GM12878 (cell line): ENCODE measurements around the gene ANKHD1. TPM values are rescaled to one million over a fixed set of nuclear protein-coding genes. Genes with fewer than 3 reads are reported as not detected.

ENCODE experiments used
- ATAC-seq: fragments of 200-7000 bp; cut with Tn5 transposase; 3 replicates; pipeline ENCODE4 v1.9.1; 2020; ENCODE audit warnings: mild to moderate bottlenecking, moderate library complexity
- BruUV-seq: library from RNA; stranded (reverse); fragments of 400-500 nt; replicated peaks from 2 replicates; lab custom pipeline; 2021; lab: Mats Ljungman, UMichigan
- CTCF ChIA-PET: fragments of 300-600 bp; sonication (Branson Sonifier 250); formaldehyde crosslinking; extraction: SDS; loops from one replicate; lab custom pipeline; 2021; ENCODE audit warnings: inconsistent platforms; lab: Yijun Ruan, JAX
- POLR2A ChIA-PET: fragments of 350-600 bp; formaldehyde crosslinking; extraction: SDS; loops from one replicate; lab custom pipeline; 2021; ENCODE audit warnings: inconsistent platforms; lab: Charles Lee
- RAD21 ChIA-PET: fragments of 300-600 bp; sonication (Branson Sonifier 250); formaldehyde crosslinking; loops from one replicate; lab custom pipeline; 2023; ENCODE audit warnings: antibody characterized with exemption; ENCODE audit not compliant: unreplicated experiment; lab: Charles Lee
- SMC1A ChIA-PET: fragments of 300-600 bp; sonication (Branson Sonifier 250); formaldehyde crosslinking; loops from one replicate; lab custom pipeline; 2023; ENCODE audit not compliant: unreplicated experiment, uncharacterized antibody; lab: Charles Lee
- DNase-seq: peaks from one replicate; pipeline ENCODE4 v3.0.0-alpha.2; 2011; ENCODE audit warnings: low read depth, low spot score
- FAIRE-seq: peaks from 3 replicates; lab custom pipeline; 2011; peaks lifted over from hg19 to GRCh38; lab: Jason Lieb, UNC
- H2AFZ ChIP-seq: 2 replicates; pipeline ENCODE4 v1.6.0; 2011; ENCODE audit warnings: low read depth, low read length, control low read depth; ENCODE audit not compliant: control insufficient read depth
- H3K27ac ChIP-seq: 2 replicates; pipeline ENCODE4 v1.5.1; 2011; ENCODE audit warnings: control low read depth; ENCODE audit not compliant: control insufficient read depth, insufficient read depth
- H3K27me3 ChIP-seq, 2 experiments: replicated peaks in 1 of 2; 2 replicates each; pipeline versions ENCODE4 v1.6.0 to v1.6.1; 2011; ENCODE audit warnings: low read length in 1 of 2; ENCODE audit not compliant: control insufficient read depth in 2 of 2, insufficient read depth in 2 of 2
- H3K36me3 ChIP-seq, 2 experiments: 2 replicates each; pipeline ENCODE4 v1.5.1; 2011; ENCODE audit warnings: low read length in 1 of 2; ENCODE audit not compliant: control insufficient read depth in 2 of 2, insufficient read depth in 2 of 2
- H3K4me1 ChIP-seq: 2 replicates; pipeline ENCODE4 v1.6.1; 2011; ENCODE audit warnings: mild to moderate bottlenecking, low read length, moderate library complexity, mixed read lengths; ENCODE audit not compliant: control insufficient read depth, insufficient read depth
- H3K4me2 ChIP-seq: 2 replicates; pipeline ENCODE4 v1.6.0; 2011; ENCODE audit warnings: control low read depth; ENCODE audit not compliant: control insufficient read depth, insufficient read depth
- H3K4me3 ChIP-seq: fragments of 200-600 bp; sonication (generic); 2 replicates; pipeline ENCODE4 v1.5.1; 2016
- H3K79me2 ChIP-seq: 2 replicates; pipeline ENCODE4 v1.6.0; 2011; ENCODE audit warnings: low read length; ENCODE audit not compliant: control insufficient read depth, insufficient read depth
- H3K9ac ChIP-seq: 2 replicates; pipeline ENCODE4 v1.8.0; 2011; ENCODE audit warnings: low read length, control low read depth, mixed read lengths; ENCODE audit not compliant: control insufficient read depth, insufficient read depth
- H3K9me3 ChIP-seq: replicated peaks from 3 replicates; pipeline ENCODE4 v1.5.1; 2011; ENCODE audit warnings: mild to moderate bottlenecking, low read length; ENCODE audit not compliant: control insufficient read depth, insufficient read depth
- H4K20me1 ChIP-seq: 2 replicates; pipeline ENCODE4 v1.6.0; 2011; ENCODE audit not compliant: control insufficient read depth, insufficient read depth
- CUX1 ChIP-seq: IDR thresholded peaks from 2 replicates; pipeline ENCODE4 v1.6.1; 2012; ENCODE audit warnings: improper control_type of control experiment, low read depth, low read length; ENCODE audit not compliant: insufficient replicate concordance
- POLR2AphosphoS5 ChIP-seq: IDR thresholded peaks from 2 replicates; pipeline ENCODE4 v1.6.1; 2011; ENCODE audit warnings: mild to moderate bottlenecking, low read length, inconsistent platforms
- SKIL ChIP-seq: fragments of 450-650 bp; IDR thresholded peaks from 2 replicates; pipeline ENCODE4 v1.6.1; 2017; ENCODE audit warnings: mild to moderate bottlenecking, low read depth, inconsistent platforms; ENCODE audit not compliant: poor library complexity, severe bottlenecking
- STAT3 ChIP-seq: IDR thresholded peaks from 2 replicates; pipeline ENCODE4 v1.6.1; 2011; ENCODE audit warnings: low read depth, low read length, improper control_type of control experiment
- YY1 ChIP-seq: IDR thresholded peaks from 2 replicates; pipeline ENCODE4 v1.6.1; 2011; ENCODE audit warnings: low read depth, mild to moderate bottlenecking, low read length
- ZBTB40 ChIP-seq: fragments of 450-650 bp; IDR thresholded peaks from 2 replicates; pipeline ENCODE4 v1.6.1; 2016; ENCODE audit warnings: mild to moderate bottlenecking, moderate library complexity, borderline replicate concordance
- ZNF274 ChIP-seq: IDR thresholded peaks from one replicate; pipeline ENCODE4 v1.8.0; 2011; ENCODE audit not compliant: insufficient read length, insufficient read depth
- WGBS: methylation state at CpG from one replicate; pipeline ENCODE4 v1.1.6; 2016; ENCODE audit warnings: low lambda C conversion rate; ENCODE audit not compliant: insufficient replicate concordance, insufficient coverage; ENCODE audit errors: missing lambda C conversion rate; 5-methylcytosine and 5-hydroxymethylcytosine counted together
- in situ Hi-C: fragments of 300-500 bp; cut with MboI; formaldehyde crosslinking; loops from 9 replicates; pipeline ENCODE4 v1.14.3; 2018; ENCODE audit warnings: mixed read lengths
- intact Hi-C: fragments of 100-400 bp; cut with micrococcal nuclease; formaldehyde crosslinking; loops from one replicate; pipeline ENCODE4 v1.14.2; 2022; ENCODE audit not compliant: unreplicated experiment
- polyA plus RNA-seq, 11 experiments: library from polyadenylated mRNA; depleted of rRNA in 4 of 11; unstranded in 6 of 11; stranded (reverse) in 5 of 11; fragments of >200 nt; fragmentation: Nextera tagmentation in 4 of 11; fragmentation: Illumina TruSeq in 1 of 11; extraction: Ambion mirVana in 4 of 11; extraction: Trizol in 1 of 11; gene quantifications; 1 replicate in 1 of 11; 2 replicates in 10 of 11; pipeline versions ENCODE4 v1.2.1 to v1.2.3, GENCODE V29; 2011 to 2016; ENCODE audit warnings: inconsistent platforms in 2 of 11, missing spikeins in 2 of 11, low read depth in 1 of 11
- total RNA-seq, 4 experiments: library from RNA; depleted of rRNA in 3 of 4; stranded (reverse); fragments of >200 nt in 3 of 4; fragmentation: Illumina TruSeq in 1 of 4; extraction: Trizol in 1 of 4; gene quantifications; 2 replicates each; pipeline versions ENCODE4 v1.2.1 to v1.2.3, GENCODE V29; 2013 to 2021

The ANKHD1 gene
- total and polyA plus RNA-seq, 10 of the 15 experiments (the other 5 are each of a cell fraction or from before 2014, with no cell fraction given), result 31.6 to 96.8 (median 74.3) TPM

- Histone ChIP-seq H3K36me3 (peaks cover 0 to 8% of the 10 kb centered on the region in 2 experiments; a peak in 3 of 4 replicates), H3K4me2 (no peak overlapping the region)
Observed at GRCh38 chr5:140420226-140420570, 18.6 kb downstream of the ANKHD1 start.

More at GRCh38 chr5:140420226-140420570, 18.6 kb downstream of the ANKHD1 start:
- ChIA-PET SMC1A (interaction anchor here (1.0 to 1.3 kb wide), 2 partner anchors 19 to 77 kb away, joined by 3 to 4 read pairs; partner anchors contain the start of gene ANKHD1), RAD21 (interaction anchor here (0.6 to 0.8 kb wide), 2 partner anchors 26 to 44 kb away, joined by 3 to 5 read pairs; no protein-coding TSS in a partner anchor), POLR2A (no interaction called here), CTCF (interaction anchor here (1.2 kb wide), 1 partner anchor 10 kb away, joined by 5 read pairs; no protein-coding TSS in a partner anchor)
- in situ Hi-C loops, result loop anchor here (25.0 kb wide), 1 partner anchor 1192 kb away; the partner anchor contains the start of gene DIAPH1
- no peaks in the 10 kb centered on the region; the same call in 1 of the 2 replicates for H4K20me1 ChIP-seq
- TF ChIP-seq SKIL (no peak), POLR2AphosphoS5 (no peak), CUX1 (no peak), STAT3 (no peak), ZBTB40 (no peak), ZNF274 (no peak), YY1 (no peak)
- H3K27me3 ChIP-seq, result no peaks in the 10 kb centered on the region
- no TSS peak for BruUV-seq
- no peak overlapping the region for H2AFZ ChIP-seq
- no peak overlapping the region for H3K9ac ChIP-seq
- no peaks in the 10 kb centered on the region for H3K4me1 ChIP-seq
- no peak for DNase-seq
- FAIRE-seq, result no peak
- 98% methylated on average over 4 of the region's 4 CpGs for WGBS
- peaks cover 74% of the 10 kb centered on the region for H3K79me2 ChIP-seq
- ATAC-seq, result no peak
- intact Hi-C loops, result no loop called here
- no peak overlapping the region for H3K4me3 ChIP-seq
- H3K9me3 ChIP-seq, result no peaks in the 10 kb centered on the region; the same call in 2 of the 3 replicates
- no peak overlapping the region for H3K27ac ChIP-seq
